ENCODE measurements around the gene ZNF217. TPM values are rescaled to one million over a fixed set of nuclear protein-coding genes. Genes with fewer than 3 reads are reported as not detected.

Gene ZNF217
- total and polyA plus RNA-seq, 9 of the 15 experiments (the other 6 are each of a cell fraction or from before 2014, with no cell fraction given) = 3.0 to 41.8 (median 16.8) TPM

DNA sequence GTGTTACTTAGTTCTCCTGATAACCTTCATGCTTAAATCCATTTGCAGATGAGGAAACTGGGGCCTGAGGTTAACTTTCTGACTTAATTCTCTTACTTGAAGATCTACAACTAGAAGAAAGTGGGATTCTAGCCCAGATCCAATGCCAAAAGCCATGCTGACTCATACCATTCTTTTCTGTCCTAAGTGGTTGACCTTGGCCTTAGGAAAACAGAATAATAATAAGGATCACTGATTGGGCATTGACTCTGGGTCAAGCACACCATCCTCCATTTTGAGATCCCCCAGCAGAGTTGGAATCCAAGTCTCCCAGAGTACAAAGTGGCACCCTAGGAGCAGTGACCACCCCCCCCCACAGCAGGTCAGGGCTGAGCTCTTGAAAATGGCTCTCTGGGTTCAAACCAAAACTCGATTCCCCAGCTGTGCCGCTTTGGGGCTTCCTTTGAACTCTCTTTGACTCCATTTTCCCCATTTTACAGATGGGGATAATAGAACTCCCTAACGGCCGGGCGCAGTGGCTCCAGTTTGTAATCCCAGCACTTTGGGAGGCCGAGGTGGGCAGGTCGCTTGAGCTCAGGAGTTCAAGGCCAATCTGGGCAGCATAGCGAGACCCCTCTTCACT, 12.8 kb upstream of the ZNF217 start (continued):
- TF ChIP-seq, protein P1, sequence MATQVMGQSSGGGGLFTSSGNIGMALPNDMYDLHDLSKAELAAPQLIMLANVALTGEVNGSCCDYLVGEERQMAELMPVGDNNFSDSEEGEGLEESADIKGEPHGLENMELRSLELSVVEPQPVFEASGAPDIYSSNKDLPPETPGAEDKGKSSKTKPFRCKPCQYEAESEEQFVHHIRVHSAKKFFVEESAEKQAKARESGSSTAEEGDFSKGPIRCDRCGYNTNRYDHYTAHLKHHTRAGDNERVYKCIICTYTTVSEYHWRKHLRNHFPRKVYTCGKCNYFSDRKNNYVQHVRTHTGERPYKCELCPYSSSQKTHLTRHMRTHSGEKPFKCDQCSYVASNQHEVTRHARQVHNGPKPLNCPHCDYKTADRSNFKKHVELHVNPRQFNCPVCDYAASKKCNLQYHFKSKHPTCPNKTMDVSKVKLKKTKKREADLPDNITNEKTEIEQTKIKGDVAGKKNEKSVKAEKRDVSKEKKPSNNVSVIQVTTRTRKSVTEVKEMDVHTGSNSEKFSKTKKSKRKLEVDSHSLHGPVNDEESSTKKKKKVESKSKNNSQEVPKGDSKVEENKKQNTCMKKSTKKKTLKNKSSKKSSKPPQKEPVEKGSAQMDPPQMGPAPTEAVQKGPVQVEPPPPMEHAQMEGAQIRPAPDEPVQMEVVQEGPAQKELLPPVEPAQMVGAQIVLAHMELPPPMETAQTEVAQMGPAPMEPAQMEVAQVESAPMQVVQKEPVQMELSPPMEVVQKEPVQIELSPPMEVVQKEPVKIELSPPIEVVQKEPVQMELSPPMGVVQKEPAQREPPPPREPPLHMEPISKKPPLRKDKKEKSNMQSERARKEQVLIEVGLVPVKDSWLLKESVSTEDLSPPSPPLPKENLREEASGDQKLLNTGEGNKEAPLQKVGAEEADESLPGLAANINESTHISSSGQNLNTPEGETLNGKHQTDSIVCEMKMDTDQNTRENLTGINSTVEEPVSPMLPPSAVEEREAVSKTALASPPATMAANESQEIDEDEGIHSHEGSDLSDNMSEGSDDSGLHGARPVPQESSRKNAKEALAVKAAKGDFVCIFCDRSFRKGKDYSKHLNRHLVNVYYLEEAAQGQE (IDR thresholded peaks at IDR 0.05; ENCODE audit: borderline replicate concordance) = no peak
- TF ChIP-seq, protein P1 (CRISPR knock-in tag; IDR thresholded peaks at IDR 0.05; ENCODE audit: low read depth) = no peak
- TF ChIP-seq HNRNPUL1 (IDR thresholded peaks at IDR 0.05; ENCODE audit: low read length) = no peak
- TF ChIP-seq YY1 (IDR thresholded peaks at IDR 0.05; ENCODE audit: borderline replicate concordance in 1 of 3, control insufficient read depth in 1 of 3, extremely low read depth in 1 of 3, insufficient read depth in 3 of 3, insufficient read length in 1 of 3, insufficient replicate concordance in 2 of 3, low read depth in 1 of 3, low read length in 2 of 3) = peak in 2 of 3 experiments; percentile 19 to 79
- TF ChIP-seq PTTG1 (tag; IDR thresholded peaks at IDR 0.05; ENCODE audit: low read depth) = 0 out of 2 replicates have a peak, but pooled peaks have one; percentile 55
- TF ChIP-seq, protein P2, sequence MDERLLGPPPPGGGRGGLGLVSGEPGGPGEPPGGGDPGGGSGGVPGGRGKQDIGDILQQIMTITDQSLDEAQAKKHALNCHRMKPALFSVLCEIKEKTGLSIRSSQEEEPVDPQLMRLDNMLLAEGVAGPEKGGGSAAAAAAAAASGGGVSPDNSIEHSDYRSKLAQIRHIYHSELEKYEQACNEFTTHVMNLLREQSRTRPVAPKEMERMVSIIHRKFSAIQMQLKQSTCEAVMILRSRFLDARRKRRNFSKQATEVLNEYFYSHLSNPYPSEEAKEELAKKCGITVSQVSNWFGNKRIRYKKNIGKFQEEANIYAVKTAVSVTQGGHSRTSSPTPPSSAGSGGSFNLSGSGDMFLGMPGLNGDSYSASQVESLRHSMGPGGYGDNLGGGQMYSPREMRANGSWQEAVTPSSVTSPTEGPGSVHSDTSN (CRISPR knock-in tag; IDR thresholded peaks at IDR 0.05; ENCODE audit: low read depth) = no peak
- TF ChIP-seq, protein P2 (tag; conservative IDR thresholded peaks at IDR 0.05; ENCODE audit: low read depth) = no peak
- TF ChIP-seq ZNF282 (CRISPR knock-in tag; IDR thresholded peaks at IDR 0.05) = no peak
- TF ChIP-seq, protein P3, sequence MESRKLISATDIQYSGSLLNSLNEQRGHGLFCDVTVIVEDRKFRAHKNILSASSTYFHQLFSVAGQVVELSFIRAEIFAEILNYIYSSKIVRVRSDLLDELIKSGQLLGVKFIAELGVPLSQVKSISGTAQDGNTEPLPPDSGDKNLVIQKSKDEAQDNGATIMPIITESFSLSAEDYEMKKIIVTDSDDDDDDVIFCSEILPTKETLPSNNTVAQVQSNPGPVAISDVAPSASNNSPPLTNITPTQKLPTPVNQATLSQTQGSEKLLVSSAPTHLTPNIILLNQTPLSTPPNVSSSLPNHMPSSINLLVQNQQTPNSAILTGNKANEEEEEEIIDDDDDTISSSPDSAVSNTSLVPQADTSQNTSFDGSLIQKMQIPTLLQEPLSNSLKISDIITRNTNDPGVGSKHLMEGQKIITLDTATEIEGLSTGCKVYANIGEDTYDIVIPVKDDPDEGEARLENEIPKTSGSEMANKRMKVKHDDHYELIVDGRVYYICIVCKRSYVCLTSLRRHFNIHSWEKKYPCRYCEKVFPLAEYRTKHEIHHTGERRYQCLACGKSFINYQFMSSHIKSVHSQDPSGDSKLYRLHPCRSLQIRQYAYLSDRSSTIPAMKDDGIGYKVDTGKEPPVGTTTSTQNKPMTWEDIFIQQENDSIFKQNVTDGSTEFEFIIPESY (CRISPR knock-in tag; IDR thresholded peaks at IDR 0.05) = 0 out of 2 replicates have a peak, but pooled peaks have one; percentile 43
- no peak for TF ChIP-seq SRSF3 (IDR thresholded peaks at IDR 0.05; ENCODE audit: insufficient read depth, low read length)
- TF ChIP-seq BCL6 (CRISPR knock-in tag; IDR thresholded peaks at IDR 0.05) = 0 out of 2 replicates have a peak, but pooled peaks have one; percentile 17
- TF ChIP-seq EHMT2 (IDR thresholded peaks at IDR 0.05) = peak; percentile 44; the same call in 1 of the 2 replicates
- no peak for TF ChIP-seq NFIC (IDR thresholded peaks at IDR 0.05)
- no peak for TF ChIP-seq FOXK1 (CRISPR knock-in tag; IDR thresholded peaks at IDR 0.05; ENCODE audit: borderline replicate concordance)
- TF ChIP-seq ZBTB17 (CRISPR knock-in tag; IDR thresholded peaks at IDR 0.05) = peak; percentile 64
